GM21825 (cell line): Measurements from ENCODE around the gene RPL37A.

Source experiments
- ATAC-seq: cut with Tn5 transposase; IDR thresholded peaks from one replicate; pipeline ENCODE4 v1.9.1; 2021; ENCODE audit warnings: mild to moderate bottlenecking, moderate library complexity; ENCODE audit not compliant: unreplicated experiment

The RPL37A gene

GRCh38 chr2:216546241-216546640, 47.6 kb downstream of the RPL37A start:
- ATAC-seq: no peak

- no peak for ATAC-seq
Observed at GRCh38 chr2:216546641-216547403, 48.2 kb downstream of the RPL37A start.

GRCh38 chr2:216548901-216549331, 50.3 kb downstream of the RPL37A start:
- no peak for ATAC-seq

- no peak for ATAC-seq
Observed at GRCh38 chr2:216549926-216550690, 51.5 kb downstream of the RPL37A start.

GRCh38 chr2:216551234-216552068, 52.8 kb downstream of the RPL37A start:
- no peak for ATAC-seq

- ATAC-seq: no peak
Observed at GRCh38 chr2:216553093-216553478, 54.4 kb downstream of the RPL37A start.
